Adrenal gland (tissue), 5 donors: Measurements from ENCODE around the gene GRPEL2.

Experiments
- POLR2A ChIP-seq, 2 donors: fragments of 450-650 bp; IDR thresholded peaks; one replicate each; pipeline ENCODE4 v1.6.1; 2017; ENCODE audit warnings: antibody characterized with exemption in 2 of 2, mild to moderate bottlenecking in 2 of 2, moderate library complexity in 1 of 2
- TF ChIP-seq, protein P1 (sequence below), 6 experiments: fragments of 450-650 bp in 4 of 6; fragments of 200-600 bp in 2 of 6; sonication (generic) in 1 of 6; IDR thresholded peaks; 1 replicate in 5 of 6; 2 replicates in 1 of 6; pipeline versions ENCODE4 v1.5.1 to v1.8.0; 2016 to 2021; ENCODE audit warnings: antibody characterized with exemption in 6 of 6, mild to moderate bottlenecking in 2 of 6, moderate library complexity in 1 of 6
- donor health status: DM: no; HTN: no; CAD: no.

- no peak for TF ChIP-seq POLR2A (IDR thresholded peaks at IDR 0.05)
- TF ChIP-seq, protein P1, sequence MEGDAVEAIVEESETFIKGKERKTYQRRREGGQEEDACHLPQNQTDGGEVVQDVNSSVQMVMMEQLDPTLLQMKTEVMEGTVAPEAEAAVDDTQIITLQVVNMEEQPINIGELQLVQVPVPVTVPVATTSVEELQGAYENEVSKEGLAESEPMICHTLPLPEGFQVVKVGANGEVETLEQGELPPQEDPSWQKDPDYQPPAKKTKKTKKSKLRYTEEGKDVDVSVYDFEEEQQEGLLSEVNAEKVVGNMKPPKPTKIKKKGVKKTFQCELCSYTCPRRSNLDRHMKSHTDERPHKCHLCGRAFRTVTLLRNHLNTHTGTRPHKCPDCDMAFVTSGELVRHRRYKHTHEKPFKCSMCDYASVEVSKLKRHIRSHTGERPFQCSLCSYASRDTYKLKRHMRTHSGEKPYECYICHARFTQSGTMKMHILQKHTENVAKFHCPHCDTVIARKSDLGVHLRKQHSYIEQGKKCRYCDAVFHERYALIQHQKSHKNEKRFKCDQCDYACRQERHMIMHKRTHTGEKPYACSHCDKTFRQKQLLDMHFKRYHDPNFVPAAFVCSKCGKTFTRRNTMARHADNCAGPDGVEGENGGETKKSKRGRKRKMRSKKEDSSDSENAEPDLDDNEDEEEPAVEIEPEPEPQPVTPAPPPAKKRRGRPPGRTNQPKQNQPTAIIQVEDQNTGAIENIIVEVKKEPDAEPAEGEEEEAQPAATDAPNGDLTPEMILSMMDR (IDR thresholded peaks at IDR 0.05), result no peak
These were observed 3.4 kb upstream of the GRPEL2 start for GRCh38 chr5:149341876-149342275.
